Measurements from ENCODE around the gene NUDT7.

The NUDT7 gene

GRCh38 chr16:77680496-77680895, 41.8 kb upstream of the NUDT7 start:
- TF ChIP-seq CTCF (IDR thresholded peaks at IDR 0.05; ENCODE audit: extremely low read depth, insufficient read depth, missing control alignments) = no peak
- no peak for DNase-seq (ENCODE audit: low spot score)
- in situ Hi-C loops (cut with MboI; ENCODE audit: low pct_unique_long_range_greater_than_20kb, low sequenced_read_pairs, unreplicated experiment) = no loop called here

GRCh38 chr16:77682586-77682985, 39.7 kb upstream of the NUDT7 start:
- in situ Hi-C loops (cut with MboI; ENCODE audit: low pct_unique_long_range_greater_than_20kb, low sequenced_read_pairs, unreplicated experiment) = no loop called here
- no peak for TF ChIP-seq CTCF (IDR thresholded peaks at IDR 0.05; ENCODE audit: extremely low read depth, insufficient read depth, missing control alignments)
- no peak for DNase-seq (ENCODE audit: low spot score)

GRCh38 chr16:77683397-77684180, 38.7 kb upstream of the NUDT7 start:
- no peak for TF ChIP-seq CTCF (IDR thresholded peaks at IDR 0.05; ENCODE audit: extremely low read depth, insufficient read depth, missing control alignments)
- DNase-seq (ENCODE audit: low spot score) = no peak
- in situ Hi-C loops (cut with MboI; ENCODE audit: low pct_unique_long_range_greater_than_20kb, low sequenced_read_pairs, unreplicated experiment) = no loop called here

- in situ Hi-C loops (cut with MboI; ENCODE audit: low pct_unique_long_range_greater_than_20kb, low sequenced_read_pairs, unreplicated experiment) = no loop called here
- no peak for TF ChIP-seq CTCF (IDR thresholded peaks at IDR 0.05; ENCODE audit: extremely low read depth, insufficient read depth, missing control alignments)
- no peak for DNase-seq (ENCODE audit: low spot score)
These were observed 38.2 kb upstream of the NUDT7 start for GRCh38 chr16:77684181-77684526.

- in situ Hi-C loops (cut with MboI; ENCODE audit: low pct_unique_long_range_greater_than_20kb, low sequenced_read_pairs, unreplicated experiment) = no loop called here
- no peak for TF ChIP-seq CTCF (IDR thresholded peaks at IDR 0.05; ENCODE audit: extremely low read depth, insufficient read depth, missing control alignments)
- no peak for DNase-seq (ENCODE audit: low spot score)
These were observed 35.9 kb upstream of the NUDT7 start for GRCh38 chr16:77686385-77686784.

GRCh38 chr16:77689971-77690370, 32.3 kb upstream of the NUDT7 start:
- no peak for DNase-seq (ENCODE audit: low spot score)
- TF ChIP-seq CTCF (IDR thresholded peaks at IDR 0.05; ENCODE audit: extremely low read depth, insufficient read depth, missing control alignments) = no peak
- in situ Hi-C loops (cut with MboI; ENCODE audit: low pct_unique_long_range_greater_than_20kb, low sequenced_read_pairs, unreplicated experiment) = no loop called here
